Measurements from ENCODE around the gene PLAAT2. TPM values are rescaled to one million over a fixed set of nuclear protein-coding genes. Genes with fewer than 3 reads are reported as not detected.
A peak's percentile ranks its signal among the peaks of the same experiment; 100 is the strongest.

PLAAT2 gene
- total RNA-seq, 6 experiments from 2014 or later, result 0.42 to 2.2 (median 1.1) TPM; not detected in 3

DNA sequence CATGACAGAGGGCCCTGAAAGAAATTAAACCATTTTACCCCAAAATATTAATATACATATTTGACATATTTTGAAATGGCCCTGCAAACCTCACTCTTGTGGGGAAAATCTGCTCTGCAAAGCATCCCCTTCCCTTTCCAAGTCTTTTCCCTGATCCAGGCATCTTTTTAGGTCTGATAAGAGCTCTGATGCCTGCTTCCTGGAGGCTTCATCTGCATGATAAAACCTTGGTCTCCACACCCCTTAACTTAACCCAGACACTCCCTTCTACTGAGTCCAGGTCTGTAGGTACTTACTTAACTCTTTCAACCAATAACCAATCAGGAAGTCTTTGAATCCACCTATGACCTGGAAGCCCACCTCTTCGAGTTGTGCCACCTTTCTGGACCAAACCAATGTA lies 59.1 kb downstream of the PLAAT2 start:
- Histone ChIP-seq H3K9me3 (no peaks in the 10 kb centered on the region), H3K27ac (no peak overlapping the region), H3K4me1 (peaks cover 0 to 45% (median 7%) of the 10 kb centered on the region in 4 donors), H3K27me3 (no peaks in the 10 kb centered on the region), H3K4me3 (no peak overlapping the region), H3K36me3 (no peaks in the 10 kb centered on the region)
- WGBS (ENCODE audit: insufficient coverage, low coverage, low lambda C conversion rate, missing lambda C conversion rate), result 80% methylated on average over 1 of the region's 1 CpG
- ATAC-seq (no peak), DNase-seq (no peak)
- TF ChIP-seq POLR2A (IDR thresholded peaks at IDR 0.05) (no peak), CTCF (IDR thresholded peaks at IDR 0.05) (no peak)
- intact Hi-C loops (cut with DNase I), result no loop called here

DNA sequence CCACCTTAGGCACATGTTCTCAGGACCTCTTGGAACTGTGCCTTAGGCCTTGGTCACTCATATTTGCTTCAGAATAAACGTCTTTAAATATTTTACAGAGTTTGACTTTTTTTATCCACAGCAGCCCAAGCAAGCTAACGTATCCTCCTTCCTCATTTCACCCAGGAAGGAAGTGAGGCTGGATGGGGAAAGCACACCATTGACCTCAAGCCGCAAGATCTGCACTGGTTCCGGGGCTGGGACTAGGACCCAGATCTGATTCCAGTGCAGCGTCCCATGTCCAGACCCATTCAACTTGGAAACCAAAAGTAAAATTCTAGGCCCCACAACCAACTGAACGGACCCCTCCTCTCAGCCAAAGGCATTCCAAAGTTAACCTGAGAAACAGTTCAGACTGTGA lies 59.7 kb downstream of the PLAAT2 start:
- no peak for TF ChIP-seq POLR2A (IDR thresholded peaks at IDR 0.05)
- no peak for TF ChIP-seq CTCF (IDR thresholded peaks at IDR 0.05)
- H3K27ac ChIP-seq, result no peak overlapping the region
- no peaks in the 10 kb centered on the region for H3K27me3 ChIP-seq
- H3K9me3 ChIP-seq, result no peaks in the 10 kb centered on the region
- DNase-seq (peak in 2 of 3 donors; percentile 24 to 46), ATAC-seq (peak in 3 of 4 donors; percentile 5 to 9 (median 8))
- intact Hi-C loops (cut with DNase I), result no loop called here
- H3K4me1 ChIP-seq, result peaks cover 0 to 44% (median 7%) of the 10 kb centered on the region in 4 donors
- no peak overlapping the region for H3K4me3 ChIP-seq
- no peaks in the 10 kb centered on the region for H3K36me3 ChIP-seq
- 54% methylated on average over 5 of the region's 6 CpGs for WGBS (ENCODE audit: insufficient coverage, low coverage, low lambda C conversion rate, missing lambda C conversion rate)

Other genes starting within 250 kb of the PLAAT2 start
- 10 to 100 TPM; 12.5 to 19.4 (median 15.3) TPM for gene SLC22A9, start 193.6 kb downstream of the PLAAT2 start, total RNA-seq
- gene PLAAT5, start 72.2 kb downstream of the PLAAT2 start, total RNA-seq, result not detected
- gene LGALS12, start 57.3 kb downstream of the PLAAT2 start, total RNA-seq, result under 1 TPM in 1 of 6 experiments, not detected in 5; 0.15 TPM
- 10 to 100 TPM; 15.9 to 56.8 (median 47.0) TPM for gene PLAAT4, start 26.6 kb downstream of the PLAAT2 start, total RNA-seq
- gene PLAAT3, start 51.1 kb upstream of the PLAAT2 start, total RNA-seq, result 10 to 100 TPM; 24.4 to 76.1 (median 52.2) TPM
- gene ATL3, start 108.0 kb upstream of the PLAAT2 start, total RNA-seq, result 10 to 100 TPM; 29.9 to 37.6 (median 32.4) TPM
- 10 to 100 TPM; 47.3 to 70.5 (median 52.9) TPM for gene RTN3, start 118.1 kb upstream of the PLAAT2 start, total RNA-seq
- gene ZFTA, start 205.4 kb upstream of the PLAAT2 start, total RNA-seq, result 10 to 100 TPM in 1 of 6 experiments, 1 to 10 TPM in 5; 4.8 to 10.7 (median 6.6) TPM

Measured in right lobe of liver (tissue), 6 donors.